SK-N-SH treated with all-trans-retinoic acid at 6 μM for 48 hours (cell line): ENCODE data around the gene KIF7.

Experiments used
- BACH2 ChIP-seq: fragments of 250-450 bp; sonication (Bioruptor Pico); IDR thresholded peaks from 2 replicates; pipeline ENCODE4 v1.9.0; 2021; ENCODE audit warnings: mild to moderate bottlenecking, borderline replicate concordance
- SNAI2 ChIP-seq: fragments of 250-450 bp; sonication (Bioruptor Pico); IDR thresholded peaks from 2 replicates; pipeline ENCODE4 v1.5.0; 2020; ENCODE audit warnings: mild to moderate bottlenecking, moderate library complexity
- ZFP3 ChIP-seq: fragments of 250-450 bp; sonication (Bioruptor Pico); IDR thresholded peaks from 2 replicates; pipeline ENCODE4 v1.5.0; 2020; ENCODE audit warnings: mild to moderate bottlenecking, moderate library complexity
- ZNF565 ChIP-seq: fragments of 450-650 bp; formaldehyde crosslinking; conservative IDR thresholded peaks from 2 replicates; pipeline ENCODE4 v1.5.0; 2020; ENCODE audit warnings: low read depth, mild to moderate bottlenecking, moderate library complexity
- ZNF70 ChIP-seq: fragments of 450-650 bp; formaldehyde crosslinking; IDR thresholded peaks from 2 replicates; pipeline ENCODE4 v1.5.0; 2020; ENCODE audit warnings: mild to moderate bottlenecking, moderate library complexity

GRCh38 chr15:89679212-89679611 lies 23.9 kb upstream of the KIF7 start, which contains the start of gene PLIN1:
- TF ChIP-seq BACH2 (CRISPR knock-in tag) (no peak), ZNF70 (CRISPR knock-in tag) (no peak), ZFP3 (CRISPR knock-in tag) (no peak), ZNF565 (CRISPR knock-in tag) (no peak), SNAI2 (CRISPR knock-in tag) (no peak)
